HCT116 (cell line): ENCODE data around the gene TNFRSF21. TPM values are rescaled to one million over a fixed set of nuclear protein-coding genes. Genes with fewer than 3 reads are reported as not detected.
"Not testable (repeated sequence)": the region's sequence is repeated elsewhere in the genome, so short reads cannot be mapped to it uniquely, and the experiment has no call there.

ENCODE experiments used
- ATAC-seq: fragments of 200-7000 bp; cut with Tn5 transposase; 2 replicates; pipeline ENCODE4 v1.9.1; 2020; ENCODE audit warnings: mild to moderate bottlenecking, moderate library complexity
- BruUV-seq: library from RNA; stranded (reverse); fragments of 400-500 nt; replicated peaks from 2 replicates; lab custom pipeline; 2021; lab: Mats Ljungman, UMichigan
- CTCF ChIA-PET: fragments of 300-600 bp; sonication (Branson Sonifier 250); formaldehyde crosslinking; loops from one replicate; lab custom pipeline; 2021; ENCODE audit warnings: antibody characterized with exemption; lab: Charles Lee
- POLR2A ChIA-PET: fragments of 300-600, 350-600 bp; sonication (Branson Sonifier 250); formaldehyde crosslinking; loops from one replicate; lab custom pipeline; 2021; ENCODE audit warnings: antibody characterized with exemption; lab: Charles Lee
- RAD21 ChIA-PET, 2 experiments: fragments of 300-600 bp; sonication (Branson Sonifier 250); formaldehyde crosslinking; loops; one replicate each; lab custom pipeline; 2023; ENCODE audit warnings: low total read pairs in 2 of 2; ENCODE audit not compliant: uncharacterized antibody in 2 of 2, unreplicated experiment in 2 of 2, low non-redundant PET in 1 of 2; lab: Charles Lee
- DNase-seq: peaks from one replicate; pipeline ENCODE4 v3.0.0-alpha.2; 2010; ENCODE audit warnings: low read depth, low spot score
- H2AFZ ChIP-seq: fragments of 200-600 bp; shearing (Covaris generic), sonication (generic); 2 replicates; pipeline ENCODE4 v1.6.1; 2017; ENCODE audit warnings: low read depth, mixed run types, mixed read lengths, antibody characterized with exemption, low read length; ENCODE audit not compliant: poor library complexity, severe bottlenecking
- H3K27ac ChIP-seq: 2 replicates; pipeline ENCODE4 v1.5.1; 2012; ENCODE audit warnings: low read depth, low read length
- H3K27me3 ChIP-seq: fragments of 200-600 bp; sonication (generic); 2 replicates; pipeline ENCODE4 v1.6.1; 2016; ENCODE audit warnings: mixed run types, low read length, mixed read lengths; ENCODE audit not compliant: insufficient read depth
- H3K36me3 ChIP-seq, 2 experiments: fragments of 200-500 bp in 1 of 2; fragments of 200-600 bp in 1 of 2; sonication (Bioruptor generic) in 1 of 2; sonication (generic) in 1 of 2; 2 replicates each; pipeline versions ENCODE4 v1.5.1 to v1.6.1; 2014 to 2016; ENCODE audit warnings: low read length in 2 of 2, inconsistent platforms in 1 of 2, mixed read lengths in 1 of 2, mixed run types in 1 of 2; ENCODE audit not compliant: insufficient read depth in 2 of 2, control insufficient read depth in 1 of 2
- H3K4me1 ChIP-seq, 2 experiments: fragments of 200-600 bp in 1 of 2; sonication (generic) in 1 of 2; 2 replicates each; pipeline versions ENCODE4 v1.5.1 to v1.6.1; 2012 to 2017; ENCODE audit warnings: low read length in 2 of 2, inconsistent platforms in 1 of 2, mild to moderate bottlenecking in 1 of 2, mixed read lengths in 1 of 2, mixed run types in 1 of 2, moderate library complexity in 1 of 2; ENCODE audit not compliant: insufficient read depth in 2 of 2, control insufficient read depth in 1 of 2
- H3K4me2 ChIP-seq: fragments of 200-600 bp; sonication (generic); 2 replicates; pipeline ENCODE4 v1.6.1; 2017; ENCODE audit warnings: mixed run types, low read length, mixed read lengths
- H3K4me3 ChIP-seq, 2 experiments: fragments of 200-600 bp in 1 of 2; sonication (generic) in 1 of 2; replicated peaks in 1 of 2; 2 replicates each; pipeline ENCODE4 v1.5.1; 2011 to 2016; ENCODE audit warnings: low read length in 2 of 2, control low read depth in 1 of 2, low read depth in 1 of 2, mild to moderate bottlenecking in 1 of 2, mixed read lengths in 1 of 2, mixed run types in 1 of 2
- H3K79me2 ChIP-seq: fragments of 200-600 bp; sonication (generic); 2 replicates; pipeline ENCODE4 v1.6.1; 2017; ENCODE audit warnings: mild to moderate bottlenecking, mixed run types, low read length, moderate library complexity, mixed read lengths; ENCODE audit not compliant: insufficient read depth
- H3K9ac ChIP-seq: fragments of 200-600 bp; sonication (generic); 2 replicates; pipeline ENCODE4 v1.6.1; 2016; ENCODE audit warnings: low read length, mixed read lengths
- H3K9me2 ChIP-seq: fragments of 200-600 bp; sonication (generic), shearing (Covaris generic); 2 replicates; pipeline ENCODE4 v1.6.1; 2017; ENCODE audit warnings: mixed run types, mild to moderate bottlenecking, moderate library complexity; ENCODE audit not compliant: insufficient read depth
- H3K9me3 ChIP-seq, 2 experiments: fragments of 200-500 bp in 1 of 2; fragments of 200-600 bp in 1 of 2; sonication (Bioruptor generic) in 1 of 2; sonication (generic) in 1 of 2; 2 replicates each; pipeline ENCODE4 v1.6.1; 2014 to 2017; ENCODE audit warnings: low read length in 2 of 2, mixed read lengths in 2 of 2, inconsistent platforms in 1 of 2, low read depth in 1 of 2, mild to moderate bottlenecking in 1 of 2, mixed run types in 1 of 2, moderate library complexity in 1 of 2; ENCODE audit not compliant: control insufficient read depth in 1 of 2, insufficient read depth in 1 of 2
- H4K20me1 ChIP-seq: fragments of 200-600 bp; sonication (generic), shearing (Covaris generic); 2 replicates; pipeline ENCODE4 v1.6.1; 2017; ENCODE audit warnings: mixed run types, mild to moderate bottlenecking, moderate library complexity; ENCODE audit not compliant: insufficient read depth
- CBX3 ChIP-seq: IDR thresholded peaks from 2 replicates; pipeline ENCODE4 v1.6.1; 2012; ENCODE audit warnings: low read depth
- ELF1 ChIP-seq: IDR thresholded peaks from 2 replicates; pipeline ENCODE4 v1.6.1; 2012; ENCODE audit warnings: low read depth, borderline replicate concordance
- FOSL1 ChIP-seq: IDR thresholded peaks from 2 replicates; pipeline ENCODE4 v1.6.1; 2012; ENCODE audit warnings: low read depth
- JUND ChIP-seq: IDR thresholded peaks from 2 replicates; pipeline ENCODE4 v1.6.1; 2012
- MAX ChIP-seq: IDR thresholded peaks from 2 replicates; pipeline ENCODE4 v1.6.1; 2012
- POLR2AphosphoS5 ChIP-seq: IDR thresholded peaks from 2 replicates; pipeline ENCODE4 v1.6.1; 2011; ENCODE audit warnings: mild to moderate bottlenecking, low read depth, low read length, moderate library complexity
- SRF ChIP-seq: IDR thresholded peaks from 2 replicates; pipeline ENCODE4 v1.6.1; 2012; ENCODE audit warnings: low read depth
- YY1 ChIP-seq: IDR thresholded peaks from 2 replicates; pipeline ENCODE4 v1.6.1; 2011; ENCODE audit warnings: low read length, low read depth, moderate library complexity, mild to moderate bottlenecking; ENCODE audit not compliant: insufficient replicate concordance; ENCODE audit errors: extremely low read depth
- ZNF274 ChIP-seq: fragments of 200-500 bp; sonication (Bioruptor generic); IDR thresholded peaks from 2 replicates; pipeline ENCODE4 v1.6.1; 2014; ENCODE audit warnings: mild to moderate bottlenecking, low read depth, low read length, inconsistent platforms
- intact Hi-C: fragments of 100-400 bp; cut with micrococcal nuclease; formaldehyde crosslinking; loops from 2 replicates; pipeline ENCODE4 v1.10.0; 2022
- total RNA-seq: library from RNA; stranded (reverse); gene quantifications from one replicate; pipeline ENCODE4 v1.2.1, GENCODE V29; 2021; ENCODE audit not compliant: unreplicated experiment

The TNFRSF21 gene
- total RNA-seq, 1 experiment from 2014 or later = 48.3 TPM

DNA sequence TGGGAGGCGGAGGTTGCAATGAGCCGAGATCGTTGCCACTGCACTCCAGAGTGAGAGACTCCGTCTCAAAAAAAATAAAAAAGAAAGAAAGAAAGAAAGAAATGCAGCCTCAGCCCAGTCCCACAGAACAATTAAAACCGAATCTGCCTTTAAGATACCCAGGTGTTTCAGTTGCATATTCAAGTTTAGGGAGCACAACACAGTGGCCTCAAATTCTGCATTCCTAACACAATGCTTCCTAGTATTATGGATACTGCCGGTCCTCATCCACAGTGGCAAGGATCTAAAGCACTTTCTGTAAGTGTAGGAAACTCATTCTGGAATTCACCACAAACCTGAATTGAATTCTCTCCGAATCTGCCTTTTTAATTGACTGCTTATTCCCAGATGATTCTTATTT is 80.5 kb downstream of the TNFRSF21 start:
- Histone ChIP-seq H3K4me2 (no peak overlapping the region), H3K27ac (no peak overlapping the region), H3K27me3 (no peaks in the 10 kb centered on the region), H2AFZ (no peak overlapping the region), H4K20me1 (no peaks in the 10 kb centered on the region), H3K4me1 (no peaks in the 10 kb centered on the region), H3K4me3 (no peak overlapping the region), H3K9me2 (no peaks in the 10 kb centered on the region), H3K79me2 (no peaks in the 10 kb centered on the region), H3K9ac (no peak overlapping the region), H3K9me3 (no peaks in the 10 kb centered on the region), H3K36me3 (peaks cover 7 to 18% of the 10 kb centered on the region in 2 experiments; a peak in 3 of 4 replicates)
- POLR2A ChIA-PET = no interaction called here
- no TSS peak for BruUV-seq
- RAD21 ChIA-PET = no interaction called here
- DNase-seq (no peak), ATAC-seq (no peak)
- intact Hi-C loops = no loop called here
- TF ChIP-seq CBX3 = no peak
- TF ChIP-seq ZNF274 = no peak
- TF ChIP-seq POLR2AphosphoS5 = no peak
- TF ChIP-seq MAX = no peak
- no peak for TF ChIP-seq YY1
- TF ChIP-seq JUND = no peak
- no peak for TF ChIP-seq SRF
- TF ChIP-seq FOSL1 = no peak
- TF ChIP-seq ELF1 = no peak
- CTCF ChIA-PET = no interaction called here

DNA sequence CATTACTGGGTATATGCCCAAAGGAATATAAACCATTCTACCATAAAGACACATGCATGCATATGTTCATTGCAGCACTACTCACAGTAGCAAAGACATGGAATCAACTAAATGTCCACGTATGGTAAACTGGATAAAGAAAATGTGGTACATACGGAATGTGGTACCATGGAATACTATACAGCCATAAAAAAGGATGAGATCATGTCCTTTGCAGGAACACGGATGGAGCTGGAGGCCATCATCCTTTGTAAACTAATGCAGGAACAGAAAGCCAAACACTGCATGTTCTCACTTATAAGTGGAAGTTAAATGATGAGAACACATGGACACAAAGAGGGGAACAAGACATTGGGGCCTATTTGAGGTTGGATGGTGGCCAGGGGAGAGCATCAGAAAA is 81.6 kb downstream of the TNFRSF21 start:
- H3K4me3 ChIP-seq, H3K27ac ChIP-seq, H3K9ac ChIP-seq, H3K4me2 ChIP-seq, H3K9me2 ChIP-seq, H3K9me3 ChIP-seq, BruUV-seq, H3K27me3 ChIP-seq, RAD21 ChIA-PET, CTCF ChIA-PET, H2AFZ ChIP-seq, intact Hi-C loops, H4K20me1 ChIP-seq, H3K79me2 ChIP-seq, DNase-seq, H3K4me1 ChIP-seq, ATAC-seq, POLR2A ChIA-PET: not testable (repeated sequence)
- H3K36me3 ChIP-seq = peaks cover 4 to 13% of the 10 kb centered on the region in 2 experiments; a peak in 2 of 4 replicates

GRCh38 chr6:47223251-47223650 is 86.5 kb downstream of the TNFRSF21 start:
- H3K4me2 ChIP-seq, H3K9ac ChIP-seq, H3K4me1 ChIP-seq, H3K27ac ChIP-seq, H4K20me1 ChIP-seq, intact Hi-C loops, H3K79me2 ChIP-seq, BruUV-seq, H2AFZ ChIP-seq, H3K9me2 ChIP-seq, H3K27me3 ChIP-seq, CTCF ChIA-PET, DNase-seq, RAD21 ChIA-PET, H3K9me3 ChIP-seq, H3K36me3 ChIP-seq, POLR2A ChIA-PET, H3K4me3 ChIP-seq, ATAC-seq: not testable (repeated sequence)
